ENCODE data around the gene CTNNA2.

The CTNNA2 gene

DNA sequence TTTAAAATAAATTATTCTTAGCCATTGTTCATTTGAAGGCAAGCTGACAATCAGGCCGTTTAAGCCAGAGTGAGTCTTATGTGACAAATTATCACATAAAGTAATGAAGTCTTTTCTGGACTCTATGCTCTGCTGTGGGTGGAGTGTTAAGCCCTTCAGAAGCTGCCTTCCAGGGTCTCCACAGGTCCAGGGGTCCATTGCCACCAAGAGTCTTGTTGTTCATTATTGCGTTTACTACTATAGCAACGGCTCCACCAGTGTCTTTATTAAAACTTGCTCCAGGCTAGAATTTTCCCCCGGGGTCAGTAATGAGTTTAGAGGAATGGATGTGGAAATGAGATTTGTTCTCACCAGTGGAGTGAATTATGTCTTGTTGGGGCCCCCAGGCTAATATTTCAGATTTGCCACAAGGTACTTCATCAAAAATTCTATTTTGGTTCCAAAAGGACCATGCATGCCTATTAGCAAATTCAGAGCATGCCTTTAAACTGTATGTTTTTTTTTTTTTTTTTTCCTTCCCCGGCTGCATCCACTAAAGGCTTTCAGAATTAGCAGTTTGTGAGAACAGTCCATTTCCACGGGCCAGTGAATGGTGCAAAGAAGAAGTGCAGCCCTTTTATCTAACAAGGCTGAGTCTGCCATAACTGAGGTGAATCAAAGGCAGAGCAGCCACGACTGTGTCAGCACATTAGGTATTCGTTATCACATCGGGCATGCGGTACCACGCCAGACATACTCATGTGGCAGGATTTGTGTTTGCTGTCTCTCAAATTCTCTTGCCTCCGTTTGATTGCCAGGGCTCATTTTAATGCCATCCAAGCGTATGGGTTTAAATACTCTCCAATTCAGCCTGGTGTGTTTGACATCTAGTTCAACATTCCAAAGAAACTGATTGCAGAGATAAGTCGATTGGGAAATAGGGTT, 817.9 kb downstream of the CTNNA2 start:
- DNase-seq (ENCODE audit: low spot score) = no peak

DNA sequence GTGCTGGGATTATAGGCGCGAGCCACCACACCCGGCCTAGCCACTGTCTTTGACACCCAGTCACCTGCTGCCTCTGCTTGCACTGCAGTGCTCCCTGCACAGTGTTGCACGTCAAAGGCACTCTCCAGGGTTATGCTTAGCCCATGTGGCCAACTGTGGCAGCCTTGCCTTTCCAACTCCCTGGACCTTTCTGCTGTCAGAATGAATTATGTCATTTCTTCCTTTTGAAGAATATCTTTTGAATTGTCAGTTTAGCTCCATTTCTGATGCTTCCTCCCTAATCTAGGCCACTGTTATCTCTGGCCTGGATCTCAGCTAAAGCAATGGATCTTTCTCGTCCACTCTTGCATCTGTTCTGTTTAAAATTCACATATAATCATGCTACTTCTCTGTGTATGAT, 821.0 kb downstream of the CTNNA2 start:
- no peak for DNase-seq (ENCODE audit: low spot score)

DNA sequence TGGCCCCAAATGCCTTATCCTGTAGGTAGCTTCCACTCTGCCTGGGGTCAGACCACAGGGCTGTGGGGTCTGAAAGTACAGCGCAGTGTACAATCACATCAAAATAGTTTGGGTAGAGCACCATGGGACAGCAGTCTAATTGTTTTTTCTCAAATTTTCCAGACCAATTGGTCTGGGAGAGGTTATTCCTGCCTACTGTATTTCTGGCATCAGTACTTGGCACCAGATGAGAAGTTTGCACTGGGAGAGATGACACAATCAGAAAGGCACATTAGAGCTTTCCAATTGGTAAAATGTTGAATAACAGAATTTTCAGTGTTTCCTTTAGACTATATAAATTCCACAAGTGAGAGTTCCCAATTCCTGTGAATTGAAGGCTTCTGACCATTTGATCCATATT, 822.6 kb downstream of the CTNNA2 start:
- peak; percentile 6 for DNase-seq (ENCODE audit: low spot score)

DNA sequence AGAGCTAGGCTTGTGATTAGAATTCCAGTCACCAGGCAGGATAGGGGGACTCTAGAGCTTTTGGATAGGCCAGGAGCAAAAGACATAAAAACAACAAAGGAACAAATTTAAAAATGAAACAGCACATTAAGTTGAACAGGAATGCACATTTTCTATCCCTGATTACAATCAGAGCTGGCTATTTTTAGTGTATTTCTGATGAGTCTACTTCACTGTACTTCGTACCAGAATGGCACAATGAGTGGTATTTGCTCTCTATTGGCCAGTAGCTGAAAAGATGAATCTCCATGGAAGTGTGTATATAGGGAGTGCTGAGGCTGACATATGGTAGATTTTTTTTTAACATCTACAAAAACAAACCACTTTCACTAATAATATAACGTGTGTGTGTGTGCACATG, 825.9 kb downstream of the CTNNA2 start:
- no peak for DNase-seq (ENCODE audit: low spot score)

DNA sequence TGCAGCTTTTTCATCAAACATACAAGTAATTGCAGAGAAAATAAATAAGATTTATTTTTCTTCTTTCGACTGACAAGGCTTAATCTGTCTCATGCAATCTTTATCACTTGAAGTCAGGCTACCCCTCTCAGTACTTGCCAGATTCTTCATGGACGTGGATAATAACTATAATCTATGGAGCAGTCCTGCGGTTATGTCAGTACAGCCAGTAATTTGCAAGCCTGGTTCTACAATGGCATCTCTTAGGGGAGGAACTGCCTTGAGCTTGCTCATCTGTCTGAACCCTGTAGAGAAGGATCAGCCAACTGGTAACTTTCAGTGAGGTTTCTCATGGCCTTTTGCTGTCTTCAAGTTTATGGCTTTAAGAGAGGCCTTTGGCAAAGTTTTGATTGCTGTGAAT, 827.2 kb downstream of the CTNNA2 start:
- DNase-seq (ENCODE audit: low spot score) = no peak

DNA sequence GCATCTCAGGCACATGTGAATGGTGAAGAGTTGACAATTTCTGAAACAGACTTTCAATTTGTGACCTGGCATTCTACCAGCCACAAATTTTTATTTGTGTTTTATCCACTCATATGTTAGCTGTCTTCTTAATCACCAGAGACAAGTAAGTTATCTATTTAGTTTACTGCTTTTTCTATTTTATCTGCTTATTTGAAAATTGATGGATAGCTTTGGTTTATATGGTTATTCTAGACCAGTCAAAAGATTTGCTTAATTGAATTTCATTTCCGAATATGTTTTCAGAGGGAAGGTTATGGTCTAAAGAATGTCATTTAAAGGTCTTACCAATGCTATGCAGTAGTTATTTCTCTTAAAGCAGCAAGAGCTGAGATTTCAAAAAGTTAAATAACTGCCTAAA, 835.2 kb downstream of the CTNNA2 start:
- no peak for DNase-seq (ENCODE audit: low spot score)

DNA sequence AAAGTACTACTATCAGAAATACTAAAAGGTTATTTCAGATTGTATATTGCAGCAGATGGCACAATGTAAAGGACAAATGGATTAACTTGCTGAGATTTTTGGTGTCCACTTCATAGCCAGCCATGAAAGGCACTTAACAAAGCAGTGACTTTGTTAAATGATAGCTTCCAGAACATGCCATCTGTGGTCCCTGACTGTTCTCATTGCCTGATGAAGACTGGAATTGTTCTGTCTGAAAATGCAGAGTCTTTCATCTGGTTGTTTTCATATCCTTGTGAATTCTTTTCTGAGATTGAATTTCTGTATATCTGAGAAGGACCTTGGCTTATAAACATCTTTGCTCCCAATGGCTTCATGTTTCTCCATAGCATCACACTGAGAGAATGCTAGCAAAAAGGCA, 836.1 kb downstream of the CTNNA2 start:
- DNase-seq (ENCODE audit: low spot score) = no peak

DNA sequence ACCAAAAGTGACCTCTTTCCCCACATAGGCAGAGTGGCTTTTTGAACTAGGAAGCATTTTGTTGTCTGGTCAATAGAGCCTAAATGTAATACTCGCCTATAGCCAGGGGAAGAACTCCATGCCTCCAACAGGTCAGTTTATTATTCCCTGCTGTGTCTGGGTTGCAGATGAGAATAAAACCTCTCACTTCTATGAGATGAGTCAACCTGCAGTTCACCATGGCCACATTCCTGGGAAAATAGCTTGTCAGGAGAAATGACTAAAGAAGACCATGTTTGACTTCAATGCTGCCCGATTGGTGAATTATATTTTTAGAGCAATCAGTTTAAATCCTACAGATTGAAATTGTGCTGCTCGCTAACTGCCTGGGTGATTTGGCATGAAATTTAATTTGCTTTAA, 838.4 kb downstream of the CTNNA2 start:
- peak; percentile 6 for DNase-seq (ENCODE audit: low spot score)

DNA sequence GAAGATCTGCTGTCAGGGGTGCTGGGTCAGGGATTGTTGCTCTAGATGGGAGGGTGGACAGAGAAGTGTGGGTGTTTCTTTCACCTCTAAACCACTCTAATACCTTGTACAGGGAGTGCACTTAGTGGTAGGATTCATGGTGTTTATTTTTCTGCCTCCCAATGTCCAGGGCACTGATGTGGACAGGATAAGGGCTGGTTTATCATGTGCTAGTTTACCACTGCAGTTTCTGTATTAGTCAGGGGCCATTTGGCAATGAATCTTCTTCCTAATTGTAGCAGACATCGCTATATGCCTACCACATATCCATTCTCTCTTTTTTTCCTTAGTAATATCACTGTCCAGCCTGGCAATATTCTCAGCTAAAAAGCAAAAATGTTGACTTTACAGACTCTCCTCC, 842.0 kb downstream of the CTNNA2 start:
- no peak for DNase-seq (ENCODE audit: low spot score)

DNA sequence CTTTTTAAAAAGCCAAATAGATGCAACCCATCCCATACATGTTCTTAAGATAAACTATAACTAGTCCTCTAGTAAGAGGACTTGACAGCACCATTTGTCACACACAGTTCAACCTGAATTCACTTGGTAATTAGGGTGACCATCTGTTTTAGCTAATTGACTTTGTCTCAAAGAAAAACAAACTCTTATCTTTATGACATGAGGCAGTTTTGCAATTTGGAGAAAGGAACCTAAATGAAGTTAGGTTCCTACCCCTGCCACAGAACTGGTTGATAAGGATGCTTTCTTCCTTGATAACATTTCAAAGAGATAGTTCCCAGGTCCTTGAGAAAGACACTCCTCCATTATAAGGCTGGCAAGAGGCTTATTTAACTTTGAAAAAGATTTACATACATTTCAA, 849.1 kb downstream of the CTNNA2 start:
- DNase-seq (ENCODE audit: low spot score) = no peak

DNA sequence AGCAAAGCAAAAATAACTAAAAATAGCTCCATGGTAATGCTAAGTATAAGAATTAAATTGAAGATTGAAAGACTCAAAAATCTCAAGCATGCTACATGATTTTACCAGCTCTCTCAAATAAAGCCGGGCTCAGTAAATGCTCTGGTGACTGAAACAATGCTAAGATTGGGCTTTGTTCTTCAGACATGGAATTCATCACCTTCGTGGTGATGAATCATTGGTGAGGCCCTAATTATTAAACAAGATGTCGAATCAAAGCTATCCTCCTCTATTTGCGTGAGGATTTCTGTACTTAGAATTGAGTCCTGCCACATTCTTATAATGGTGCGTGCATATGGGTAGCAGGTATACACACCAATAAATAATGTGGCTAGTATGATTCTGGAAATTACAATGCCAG, 850.5 kb downstream of the CTNNA2 start:
- no peak for DNase-seq (ENCODE audit: low spot score)

DNA sequence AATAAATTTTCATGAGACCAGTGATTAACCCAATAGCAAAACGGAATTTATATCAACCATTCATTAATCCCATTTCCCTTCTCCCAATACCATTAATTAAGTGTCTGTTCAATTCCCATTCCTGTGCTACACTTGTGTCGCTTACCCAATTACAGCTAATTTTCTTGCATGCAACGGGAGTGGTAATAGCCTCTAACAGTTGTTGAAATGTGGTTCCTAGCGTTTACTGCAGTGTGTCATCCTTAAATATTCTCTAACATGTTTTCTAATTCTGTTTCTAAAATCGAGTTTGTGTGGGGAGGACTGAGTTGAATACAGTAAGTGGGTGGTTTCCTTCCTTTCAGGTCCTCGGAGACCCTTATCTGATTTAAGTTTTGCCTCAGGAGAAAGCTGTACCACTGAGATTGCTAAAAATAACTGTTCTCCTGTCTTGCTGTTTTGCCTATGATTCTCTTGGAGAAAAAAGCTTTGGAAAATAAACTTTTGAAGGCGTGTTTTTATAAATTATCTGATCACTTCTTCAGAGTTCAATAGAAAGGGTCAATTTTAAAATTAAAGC, 851.0 kb downstream of the CTNNA2 start:
- DNase-seq (ENCODE audit: low spot score) = no peak

DNA sequence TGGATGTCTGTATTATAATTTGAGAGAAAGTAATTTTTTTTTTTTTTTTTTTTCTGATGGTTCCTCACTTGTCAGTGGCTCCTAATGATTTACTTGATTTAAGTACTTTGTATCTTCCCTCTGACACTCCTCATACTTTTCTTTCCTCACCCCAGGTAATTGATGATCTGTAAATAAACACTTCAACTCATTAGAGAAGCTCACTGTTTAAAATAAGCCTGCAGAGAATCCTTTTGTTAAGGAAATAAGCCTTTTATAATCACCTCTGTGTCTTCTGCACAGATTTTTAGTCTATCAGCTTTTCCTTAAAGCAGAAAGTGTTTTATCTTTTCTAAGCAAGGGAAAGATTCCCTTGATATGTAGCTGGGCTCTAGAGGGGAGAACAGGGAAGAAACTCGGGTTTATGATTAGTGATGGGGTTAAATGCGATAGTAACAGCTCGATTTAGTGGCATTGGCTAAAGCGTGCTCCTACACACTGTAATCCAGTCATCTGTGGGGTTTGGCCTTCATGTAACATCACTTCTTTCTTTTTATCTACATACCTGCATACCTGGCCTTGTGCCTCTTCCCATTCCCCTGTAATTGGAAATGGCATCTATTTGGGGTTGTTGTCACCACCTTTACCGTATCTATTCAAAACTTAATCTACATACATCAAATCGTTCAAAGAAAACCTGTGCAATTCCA, 851.8 kb downstream of the CTNNA2 start:
- no peak for DNase-seq (ENCODE audit: low spot score)

DNA sequence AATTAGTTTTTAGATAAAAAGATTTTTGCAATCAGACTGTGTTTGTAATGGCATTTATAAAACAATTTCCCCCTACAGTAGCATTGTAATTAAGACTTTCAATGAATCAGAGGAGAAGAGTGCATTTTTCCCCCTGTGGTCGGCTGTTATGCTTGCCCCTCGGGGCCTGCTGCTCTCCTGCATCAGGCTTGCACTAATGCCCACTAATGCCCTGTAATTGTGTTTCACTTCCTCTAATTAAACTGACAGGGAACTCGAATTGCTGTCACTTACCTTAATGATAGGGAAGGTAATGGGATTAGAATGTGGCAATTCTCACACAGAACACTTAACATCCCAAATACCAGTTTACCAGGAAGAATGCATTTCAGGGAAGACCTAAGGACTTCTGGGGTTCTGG, 852.9 kb downstream of the CTNNA2 start:
- DNase-seq (ENCODE audit: low spot score) = no peak

DNA sequence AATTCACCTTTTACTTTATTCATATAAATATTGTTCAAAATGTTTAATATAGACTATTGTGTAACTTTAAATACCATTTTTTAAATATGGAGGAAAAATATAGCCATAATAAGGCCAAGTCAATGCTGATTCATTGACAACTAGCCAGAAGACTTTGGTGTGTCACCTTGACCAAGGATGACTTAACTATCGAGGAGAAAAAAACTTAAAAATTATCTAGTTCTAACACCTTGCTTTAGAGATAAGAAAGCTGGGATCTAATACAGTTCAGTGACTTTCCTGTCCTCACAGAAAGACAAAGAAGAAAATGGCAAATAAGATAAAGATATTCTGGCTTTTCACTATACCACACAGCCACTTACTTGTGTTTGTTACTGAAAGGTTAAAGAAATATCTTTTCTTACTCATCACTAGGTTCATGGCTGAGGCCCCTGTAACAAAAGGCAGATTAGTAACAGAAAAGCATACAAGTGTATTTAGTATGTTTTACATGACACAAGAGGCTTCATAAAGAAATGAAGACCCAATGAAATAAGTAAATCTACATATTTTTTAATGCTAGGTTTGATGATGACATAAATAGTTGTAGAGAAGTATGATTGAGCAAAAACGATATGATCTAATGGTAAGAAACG, 857.6 kb downstream of the CTNNA2 start:
- DNase-seq (ENCODE audit: low spot score) = no peak

DNA sequence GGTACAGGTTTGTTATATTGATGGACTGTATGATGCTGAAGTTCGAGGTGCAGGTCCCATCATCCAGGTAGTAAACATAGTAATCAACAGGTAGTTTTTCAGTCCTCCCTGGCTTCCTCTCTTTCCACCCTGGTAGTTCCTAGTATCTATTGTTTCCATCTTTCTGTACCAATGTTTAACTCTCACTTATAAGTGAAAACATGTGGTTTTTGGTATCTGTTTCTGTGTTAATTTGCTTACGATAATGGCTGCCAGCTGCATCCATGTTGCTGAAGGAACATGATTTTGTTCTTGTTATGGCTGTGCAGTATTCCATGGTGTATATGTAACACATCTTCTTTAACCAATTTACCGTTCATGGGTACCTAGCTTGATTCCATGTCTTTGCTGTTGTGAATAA, 861.3 kb downstream of the CTNNA2 start:
- DNase-seq (ENCODE audit: low spot score) = no peak

DNA sequence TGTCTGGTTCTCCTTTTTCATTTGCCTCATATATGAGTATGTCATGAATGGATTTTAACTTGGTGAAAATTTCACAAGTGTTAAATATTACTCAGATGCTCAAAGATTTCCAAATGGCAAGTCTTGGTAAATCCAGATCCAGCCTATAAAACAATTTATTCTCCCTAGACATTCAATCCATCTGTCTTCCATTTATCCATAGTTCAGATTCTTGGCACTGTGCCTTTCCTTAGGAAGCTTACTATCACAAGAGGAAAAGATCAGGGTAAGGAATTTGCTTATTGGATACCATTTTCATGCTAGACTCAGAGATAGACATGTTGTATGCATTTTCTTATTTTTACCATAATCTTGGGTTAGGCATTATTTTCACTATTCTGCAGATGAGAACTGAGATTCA, 864.2 kb downstream of the CTNNA2 start:
- DNase-seq (ENCODE audit: low spot score) = no peak

DNA sequence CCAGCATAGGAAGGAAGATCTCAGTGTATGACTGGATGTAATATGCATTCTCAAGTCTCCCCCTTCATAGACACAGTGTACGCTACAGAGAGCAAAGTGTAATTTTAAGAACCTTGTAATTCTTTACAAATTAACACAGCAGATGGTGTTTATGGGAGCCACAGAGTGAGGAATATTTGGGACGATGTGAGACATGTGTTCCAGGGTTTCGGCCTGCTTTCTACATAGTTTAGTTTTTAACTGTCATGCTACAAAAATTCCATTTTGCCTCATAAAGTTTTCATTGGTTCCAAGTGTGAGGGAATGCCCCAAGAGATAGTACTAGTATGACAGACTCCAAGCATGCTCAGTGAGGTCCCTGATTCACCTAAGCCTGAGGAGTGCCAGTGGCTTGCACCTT, 867.9 kb downstream of the CTNNA2 start:
- DNase-seq (ENCODE audit: low spot score) = peak; percentile 49

DNA sequence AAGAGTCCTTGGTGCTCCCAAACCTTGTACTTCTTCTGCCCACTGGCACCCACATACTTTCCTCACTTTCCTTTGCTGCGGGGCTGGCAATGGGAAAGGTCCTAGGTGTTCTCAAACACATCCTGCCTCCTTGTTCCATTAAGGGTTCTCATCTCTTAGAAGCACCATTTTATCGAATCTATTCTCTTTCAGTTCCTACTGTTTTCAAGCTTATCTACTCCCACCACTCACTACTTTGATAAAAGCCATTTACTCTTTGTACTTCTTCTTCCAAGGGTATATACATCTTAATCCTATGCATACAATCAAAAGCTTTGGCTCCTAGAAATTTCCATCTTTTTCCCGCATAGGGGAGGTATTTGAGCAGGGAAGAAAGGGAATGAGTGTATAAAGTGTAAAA, 868.8 kb downstream of the CTNNA2 start:
- no peak for DNase-seq (ENCODE audit: low spot score)

DNA sequence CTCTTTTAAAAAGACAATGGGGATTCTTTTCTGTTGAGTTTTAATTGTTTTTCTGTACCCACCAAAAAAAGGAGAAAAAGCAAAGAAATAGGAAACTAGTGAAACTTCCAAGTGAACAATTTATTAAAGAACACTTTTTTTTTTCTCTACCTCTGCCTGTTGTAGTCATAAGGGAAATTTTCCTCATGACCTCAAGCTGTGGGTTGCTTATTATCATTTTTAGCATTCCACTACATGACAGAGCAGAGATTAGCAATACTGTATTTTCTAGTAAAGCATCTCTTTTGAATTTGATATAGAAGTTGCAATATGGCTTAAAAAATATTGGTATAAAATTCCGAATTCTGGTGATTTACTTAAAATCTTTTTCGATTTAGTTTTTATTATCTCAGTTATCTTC, 879.6 kb downstream of the CTNNA2 start:
- DNase-seq (ENCODE audit: low spot score) = peak; percentile 54

DNA sequence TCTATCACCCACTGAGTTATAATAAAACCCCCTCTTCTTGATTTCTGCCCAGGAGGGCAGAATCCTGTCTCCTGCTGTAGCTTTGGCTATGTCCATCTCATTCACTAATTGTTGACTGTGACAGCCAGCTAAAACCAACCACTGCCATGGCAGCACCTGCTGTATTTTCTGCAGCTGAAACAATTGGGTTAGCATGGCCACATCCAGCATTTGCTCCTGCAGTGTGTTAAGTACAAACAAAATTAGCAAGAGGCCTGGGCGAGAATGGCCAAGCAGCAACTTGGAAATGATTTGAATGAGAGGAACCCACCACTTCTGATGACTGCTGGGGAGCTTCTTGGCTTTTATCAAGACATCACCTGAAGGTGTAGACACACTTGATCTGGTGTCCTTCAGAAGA, 881.1 kb downstream of the CTNNA2 start:
- no peak for DNase-seq (ENCODE audit: low spot score)

DNA sequence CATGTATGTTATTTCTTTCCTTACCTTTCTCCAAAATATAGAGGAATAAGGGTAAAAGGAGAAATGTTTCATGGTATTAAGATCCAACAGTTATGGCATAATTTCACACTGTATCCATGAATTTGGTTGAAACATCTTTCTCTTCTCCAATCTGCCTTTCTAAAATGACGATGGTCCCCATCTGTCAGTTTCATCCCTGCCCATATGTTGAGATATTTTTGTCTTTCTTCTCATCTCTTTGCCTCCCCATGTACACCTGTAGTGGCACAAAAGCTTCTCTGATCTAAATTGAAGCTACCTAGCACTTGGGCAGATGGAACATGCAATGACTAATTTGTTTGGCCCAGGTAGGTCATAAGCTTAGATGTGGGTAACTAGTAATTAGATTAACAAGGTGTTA, 882.4 kb downstream of the CTNNA2 start:
- no peak for DNase-seq (ENCODE audit: low spot score)

DNA sequence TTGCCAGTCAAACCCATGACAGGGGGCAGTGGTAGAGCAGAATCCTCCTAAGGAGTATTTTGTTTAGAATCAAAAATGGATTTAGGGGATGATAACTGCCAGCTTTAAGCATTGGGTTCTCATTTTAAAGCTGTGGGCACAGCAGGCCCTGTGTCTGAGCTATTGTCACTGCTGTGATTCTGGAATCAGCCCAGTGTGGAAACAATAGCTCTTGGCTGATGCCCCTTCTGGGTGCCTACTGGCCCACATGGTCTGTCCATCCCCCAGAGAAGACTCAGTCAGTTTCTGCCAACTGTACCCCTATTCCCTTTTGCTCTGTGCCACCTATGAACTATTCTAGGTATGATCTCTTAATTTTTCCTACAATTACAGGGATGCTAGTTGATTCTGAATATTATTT, 883.4 kb downstream of the CTNNA2 start:
- DNase-seq (ENCODE audit: low spot score) = no peak

All from GM03348 (cell line).